IMR-90 (cell line): ENCODE measurements around the gene HASPIN. TPM values are rescaled to one million over a fixed set of nuclear protein-coding genes. Genes with fewer than 3 reads are reported as not detected.

ENCODE experiments used
- ATAC-seq: fragments of 200-7000 bp; cut with Tn5 transposase; 2 replicates; pipeline ENCODE4 v1.9.1; 2020; ENCODE audit warnings: low read depth, mild to moderate bottlenecking, moderate library complexity
- Bru-seq: library from RNA; stranded (reverse); fragments of 400-500 nt; gene quantifications from one replicate; lab custom pipeline; 2021; lab: Mats Ljungman, UMichigan
- BruChase-seq, 2 experiments: library from RNA; stranded (reverse); fragments of 400-500 nt; gene quantifications; one replicate each; lab custom pipeline; 2021; lab: Mats Ljungman, UMichigan
- BruUV-seq: library from RNA; stranded (reverse); fragments of 400-500 nt; replicated peaks from 2 replicates; lab custom pipeline; 2021; lab: Mats Ljungman, UMichigan
- CTCF ChIA-PET: fragments of 300-600 bp; formaldehyde crosslinking; extraction: SDS; loops from one replicate; lab custom pipeline; 2021; ENCODE audit warnings: antibody characterized with exemption; lab: Yijun Ruan, JAX
- POLR2A ChIA-PET: fragments of 300-600 bp; sonication (Branson Sonifier 250); formaldehyde crosslinking; loops from one replicate; lab custom pipeline; 2022; ENCODE audit warnings: antibody characterized with exemption; ENCODE audit not compliant: unreplicated experiment; lab: Charles Lee
- DNase-seq: peaks from one replicate; pipeline ENCODE4 v3.0.0; 2013
- H2AFZ ChIP-seq: replicated peaks from 2 replicates; pipeline ENCODE3; 2013; ENCODE audit warnings: low read length, mild to moderate bottlenecking; ENCODE audit not compliant: poor library complexity
- H2AK5ac ChIP-seq: 2 replicates; pipeline ENCODE4 v1.6.1; 2013; ENCODE audit warnings: low read depth, low read length, inconsistent platforms
- H2AK9ac ChIP-seq: replicated peaks from 2 replicates; pipeline ENCODE3; 2013; ENCODE audit warnings: mild to moderate bottlenecking, low read depth, low read length, moderate library complexity; ENCODE audit not compliant: poor library complexity
- H2BK120ac ChIP-seq: 2 replicates; pipeline ENCODE4 v1.6.1; 2013; ENCODE audit warnings: low read depth, low read length, inconsistent platforms
- H2BK15ac ChIP-seq: 3 replicates; pipeline ENCODE4 v1.6.1; 2013; ENCODE audit warnings: low read depth, low read length, inconsistent platforms
- H2BK20ac ChIP-seq: 2 replicates; pipeline ENCODE4 v1.6.1; 2013; ENCODE audit warnings: low read depth, mild to moderate bottlenecking, inconsistent platforms, low read length, moderate library complexity
- H2BK5ac ChIP-seq: 2 replicates; pipeline ENCODE4 v1.6.1; 2013; ENCODE audit warnings: mild to moderate bottlenecking, low read depth, low read length, inconsistent platforms; ENCODE audit not compliant: poor library complexity, severe bottlenecking
- H3K14ac ChIP-seq: replicated peaks from 2 replicates; pipeline ENCODE4 v1.6.1; 2013; ENCODE audit warnings: low read depth, low read length, inconsistent platforms
- H3K18ac ChIP-seq: 2 replicates; pipeline ENCODE4 v1.6.1; 2013; ENCODE audit warnings: low read depth, low read length, control low read depth
- H3K23ac ChIP-seq: 2 replicates; pipeline ENCODE4 v1.6.1; 2013; ENCODE audit warnings: low read depth, low read length, inconsistent platforms
- H3K27ac ChIP-seq: 2 replicates; pipeline ENCODE4 v1.5.1; 2013; ENCODE audit warnings: mild to moderate bottlenecking, control low read depth, low read length; ENCODE audit not compliant: insufficient read depth
- H3K27me3 ChIP-seq: 2 replicates; pipeline ENCODE4 v1.6.1; 2013; ENCODE audit warnings: low read length; ENCODE audit not compliant: control insufficient read depth, insufficient read depth
- H3K36me3 ChIP-seq: 2 replicates; pipeline ENCODE4 v1.6.1; 2013; ENCODE audit warnings: low read length, mixed read lengths; ENCODE audit not compliant: control insufficient read depth, insufficient read depth
- H3K4ac ChIP-seq: 2 replicates; pipeline ENCODE4 v1.6.1; 2013; ENCODE audit warnings: low read depth, low read length, inconsistent platforms
- H3K4me1 ChIP-seq: 2 replicates; pipeline ENCODE4 v1.6.1; 2013; ENCODE audit warnings: low read length, mixed read lengths; ENCODE audit not compliant: control insufficient read depth, insufficient read depth
- H3K4me2 ChIP-seq: 2 replicates; pipeline ENCODE4 v1.6.1; 2013; ENCODE audit warnings: low read depth, mild to moderate bottlenecking, control low read depth, low read length, moderate library complexity
- H3K4me3 ChIP-seq: 2 replicates; pipeline ENCODE4 v1.5.1; 2013; ENCODE audit warnings: low read depth, mild to moderate bottlenecking, control low read depth, low read length, moderate library complexity; ENCODE audit not compliant: insufficient read depth
- H3K56ac ChIP-seq: 2 replicates; pipeline ENCODE4 v1.6.1; 2013; ENCODE audit warnings: low read length, inconsistent platforms; ENCODE audit not compliant: insufficient read depth; ENCODE audit errors: extremely low read depth
- H3K79me1 ChIP-seq, 2 experiments: 2 replicates each; pipeline ENCODE4 v1.6.1; 2013; ENCODE audit warnings: low read length in 2 of 2, inconsistent platforms in 1 of 2, low read depth in 1 of 2
- H3K9ac ChIP-seq: 2 replicates; pipeline ENCODE4 v1.6.1; 2013; ENCODE audit warnings: low read depth, low read length, control low read depth
- H3K9me1 ChIP-seq: 2 replicates; pipeline ENCODE4 v1.6.1; 2013; ENCODE audit warnings: low read length, inconsistent platforms; ENCODE audit not compliant: insufficient read depth
- H3K9me3 ChIP-seq: 2 replicates; pipeline ENCODE4 v1.6.1; 2013; ENCODE audit warnings: low read length; ENCODE audit not compliant: control insufficient read depth, insufficient read depth
- H4K20me1 ChIP-seq: 2 replicates; pipeline ENCODE4 v1.6.1; 2013; ENCODE audit warnings: low read length, inconsistent platforms; ENCODE audit not compliant: insufficient read depth
- H4K5ac ChIP-seq: 2 replicates; pipeline ENCODE4 v1.6.1; 2013; ENCODE audit warnings: mild to moderate bottlenecking, low read depth, low read length, control low read depth
- H4K8ac ChIP-seq, 2 experiments: 2 replicates each; pipeline ENCODE4 v1.6.1; 2013; ENCODE audit warnings: low read depth in 2 of 2, low read length in 2 of 2, control low read depth in 1 of 2, inconsistent platforms in 1 of 2
- H4K91ac ChIP-seq: 2 replicates; pipeline ENCODE4 v1.6.1; 2013; ENCODE audit warnings: low read depth, low read length, inconsistent platforms; ENCODE audit not compliant: insufficient read depth
- CEBPB ChIP-seq: IDR thresholded peaks from 2 replicates; pipeline ENCODE4 v1.6.1; 2012; ENCODE audit warnings: low read depth, low read length, improper control_type of control experiment
- MAFK ChIP-seq: IDR thresholded peaks from 2 replicates; pipeline ENCODE4 v1.6.1; 2012; ENCODE audit warnings: low read depth, low read length, improper control_type of control experiment
- MXI1 ChIP-seq: IDR thresholded peaks from 2 replicates; pipeline ENCODE4 v1.6.1; 2012; ENCODE audit warnings: low read depth, mild to moderate bottlenecking, low read length, moderate library complexity, borderline replicate concordance
- NFE2L2 ChIP-seq: fragments of 150-350 bp; IDR thresholded peaks from 2 replicates; pipeline ENCODE4 v1.6.1; 2016; ENCODE audit warnings: low read depth, mild to moderate bottlenecking, low read length
- RAD21 ChIP-seq: IDR thresholded peaks from 2 replicates; pipeline ENCODE4 v1.6.1; 2012; ENCODE audit warnings: low read length, improper control_type of control experiment
- RFX5 ChIP-seq: IDR thresholded peaks from 2 replicates; pipeline ENCODE4 v1.8.0; 2012; ENCODE audit warnings: low read depth, mild to moderate bottlenecking, low read length, moderate library complexity
- SMC3 ChIP-seq: fragments of 150-350 bp; IDR thresholded peaks from 2 replicates; pipeline ENCODE4 v1.6.1; 2016; ENCODE audit warnings: low read depth, mild to moderate bottlenecking, antibody characterized with exemption, low read length, moderate library complexity
- WGBS, 2 experiments: methylation state at CpG; one replicate each; pipeline versions ENCODE4 v1.1.5 to v1.1.7; 2013; ENCODE audit warnings: missing lambda C conversion rate in 2 of 2; ENCODE audit not compliant: insufficient read length in 1 of 2; ENCODE audit errors: extremely low coverage in 2 of 2; 5-methylcytosine and 5-hydroxymethylcytosine counted together
- dilution Hi-C: fragments of 300-500 bp; cut with HindIII; formaldehyde crosslinking; loops from one replicate; pipeline ENCODE4 v1.14.3; 2018; ENCODE audit warnings: low sequenced_read_pairs; ENCODE audit not compliant: unreplicated experiment
- in situ Hi-C: fragments of 300-500 bp; cut with MboI; formaldehyde crosslinking; loops from 3 replicates; pipeline ENCODE4 v1.14.3; 2019; ENCODE audit warnings: low sequenced_read_pairs, inconsistent platforms, mixed read lengths
- intact Hi-C: fragments of 100-400 bp; cut with micrococcal nuclease; formaldehyde crosslinking; loops from 2 replicates; pipeline ENCODE4 v1.10.0; 2022
- long read RNA-seq: library from polyadenylated mRNA; unstranded; transcript quantifications from one replicate; pipeline ENCODE4 v2.0.0, GENCODE V29; 2021; ENCODE audit not compliant: unreplicated experiment
- polyA plus RNA-seq, 3 experiments: library from polyadenylated mRNA; depleted of rRNA; stranded (reverse); fragments of >200 nt; gene quantifications; 2 replicates each; pipeline ENCODE4 v1.2.3, GENCODE V29; 2012; ENCODE audit warnings: low replicate concordance in 1 of 3
- total RNA-seq: library from RNA; depleted of rRNA; stranded (reverse); fragments of >200 nt; gene quantifications from 2 replicates; pipeline ENCODE4 v1.2.3, GENCODE V29; 2012; rRNA removed
- TF ChIP-seq, protein P1 (sequence below): fragments of 150-350 bp; IDR thresholded peaks from 2 replicates; pipeline ENCODE4 v1.6.1; 2017; ENCODE audit warnings: mild to moderate bottlenecking, antibody characterized with exemption, low read length, low read depth
- TF ChIP-seq, protein P2 (sequence below): conservative IDR thresholded peaks from 2 replicates; pipeline ENCODE4 v1.5.1; 2012; ENCODE audit warnings: mild to moderate bottlenecking, low read depth, low read length, improper control_type of control experiment
- TF ChIP-seq, protein P3 (sequence below): fragments of 150-350 bp; IDR thresholded peaks from 2 replicates; pipeline ENCODE4 v1.6.1; 2016; ENCODE audit warnings: low read depth, mild to moderate bottlenecking, low read length, moderate library complexity, borderline replicate concordance

The HASPIN gene
- 3.9 and 4.3 TPM in 2 replicates for total RNA-seq
- polyA plus RNA-seq (2012; rRNA removed), result 1.9 and 2.2 TPM in 2 replicates
- polyA plus RNA-seq (2012; cell fraction: cytosol; rRNA removed), result 0.88 and 1.1 TPM in 2 replicates
- 0.55 and 0.58 TPM in 2 replicates for polyA plus RNA-seq (2012; cell fraction: nucleus; rRNA removed; ENCODE audit: low replicate concordance)
- Bru-seq, nascent RNA, result percentile 39 among the genes with signal in this experiment
- BruChase-seq, experiment 1, labeled RNA remaining after a 6-hour chase, result percentile 39 among the genes with signal in this experiment
- percentile 46 among the genes with signal in this experiment for BruChase-seq, experiment 2, labeled RNA remaining after a 2-hour chase
- long read RNA-seq, partial matches to known transcripts, result 0 of 1 reads
- long read RNA-seq, other reads (novel, unspliced or antisense), result 0 of 1 reads

DNA sequence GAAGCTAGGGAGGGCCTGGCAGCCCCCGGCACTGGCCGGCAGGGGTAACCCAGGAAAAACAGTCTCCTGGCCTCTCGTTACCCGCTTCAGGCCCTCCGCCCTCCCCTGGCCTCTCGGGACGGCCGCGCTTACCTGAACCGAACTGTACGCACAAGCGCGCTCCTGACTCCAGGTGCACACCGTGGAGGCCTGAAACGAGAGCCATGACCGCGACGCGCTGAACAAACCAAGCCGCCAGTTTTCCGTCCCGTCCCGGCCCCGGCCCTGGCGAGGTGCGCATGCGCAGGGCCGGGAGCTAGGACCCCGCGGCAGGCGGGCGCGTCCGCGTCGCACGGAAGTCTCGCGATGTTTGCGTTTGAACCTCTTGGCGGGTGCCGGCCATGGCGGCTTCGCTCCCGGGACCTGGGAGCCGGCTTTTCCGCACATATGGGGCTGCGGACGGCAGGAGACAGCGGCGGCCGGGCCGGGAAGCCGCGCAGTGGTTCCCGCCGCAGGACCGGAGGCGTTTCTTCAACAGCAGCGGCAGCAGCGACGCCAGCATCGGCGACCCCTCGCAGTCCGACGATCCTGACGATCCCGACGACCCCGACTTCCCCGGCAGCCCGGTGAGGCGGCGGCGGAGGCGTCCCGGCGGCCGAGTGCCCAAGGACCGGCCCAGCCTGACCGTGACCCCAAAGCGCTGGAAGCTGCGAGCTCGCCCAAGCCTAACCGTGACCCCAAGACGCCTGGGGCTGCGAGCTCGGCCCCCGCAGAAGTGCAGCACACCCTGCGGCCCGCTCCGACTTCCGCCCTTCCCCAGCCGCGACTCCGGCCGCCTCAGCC is at the start of gene HASPIN:
Gene HASPIN (plus strand): TSS at position 348 of the 822 bp plus-strand sequence. CDS start 33 bp downstream, at position 381.
- Histone ChIP-seq H4K5ac (peak within 1 kb of the TSS; percentile 98), H3K9me3 (no peaks in the 10 kb centered on the region), H2AFZ (peak within 1 kb of the TSS; percentile 98), H2BK15ac (peak within 1 kb of the TSS; percentile 86; the same call in 1 of the 3 replicates), H2AK5ac (peak within 1 kb of the TSS; percentile 90), H3K4me1 (peaks cover 19% of the 10 kb centered on the region), H3K23ac (peak within 1 kb of the TSS; percentile 95), H4K8ac (peak within 1 kb of the TSS; percentile 92 to 100), H2BK20ac (0 out of 2 replicates have a peak within 1 kb of the TSS, but pooled peaks have one; percentile 41), H3K4me2 (peak within 1 kb of the TSS; percentile 97), H2BK5ac (peak within 1 kb of the TSS; percentile 98), H2BK120ac (peak within 1 kb of the TSS; percentile 73; the same call in 1 of the 2 replicates), H3K27ac (peak within 1 kb of the TSS; percentile 98), H3K14ac (peak within 1 kb of the TSS; percentile 98), H3K18ac (peak within 1 kb of the TSS; percentile 98), H3K9ac (peak within 1 kb of the TSS; percentile 98), H3K4ac (peak within 1 kb of the TSS; percentile 98), H3K9me1 (peaks cover 5% of the 10 kb centered on the region; the same call in 1 of the 2 replicates), H2AK9ac (peak within 1 kb of the TSS; percentile 90), H3K36me3 (no peaks in the 10 kb centered on the region; the same call in 1 of the 2 replicates), H3K4me3 (peak within 1 kb of the TSS; percentile 94), H4K20me1 (peaks cover 16% of the 10 kb centered on the region), H3K79me1 (peaks cover 20 to 58% of the 10 kb centered on the region in 2 experiments), H3K56ac (peak within 1 kb of the TSS; percentile 88), H4K91ac (peak within 1 kb of the TSS; percentile 99), H3K27me3 (no peaks in the 10 kb centered on the region)
- intact Hi-C loops (loop anchor here (5.0 kb wide), 2 partner anchors 41 to 56 kb away; partner anchors contain the start of genes EMC6 and TAX1BP3), in situ Hi-C loops (no loop called here), dilution Hi-C loops (no loop called here)
- ATAC-seq (peak; percentile 81), DNase-seq (peak; percentile 84)
- CTCF ChIA-PET, result interaction anchor here (1.4 kb wide), 1 partner anchor 14 kb away, joined by 9 read pairs; no protein-coding TSS in a partner anchor
- 1% methylated on average over 73 of the region's 98 CpGs; no CpG with 5 or more reads in 1 of the 2 experiments for WGBS, 2 experiments
- POLR2A ChIA-PET, result no interaction called here
- no TSS peak for BruUV-seq
- peak; percentile 96 for TF ChIP-seq MXI1
- TF ChIP-seq NFE2L2, result no peak
- TF ChIP-seq, protein P1, sequence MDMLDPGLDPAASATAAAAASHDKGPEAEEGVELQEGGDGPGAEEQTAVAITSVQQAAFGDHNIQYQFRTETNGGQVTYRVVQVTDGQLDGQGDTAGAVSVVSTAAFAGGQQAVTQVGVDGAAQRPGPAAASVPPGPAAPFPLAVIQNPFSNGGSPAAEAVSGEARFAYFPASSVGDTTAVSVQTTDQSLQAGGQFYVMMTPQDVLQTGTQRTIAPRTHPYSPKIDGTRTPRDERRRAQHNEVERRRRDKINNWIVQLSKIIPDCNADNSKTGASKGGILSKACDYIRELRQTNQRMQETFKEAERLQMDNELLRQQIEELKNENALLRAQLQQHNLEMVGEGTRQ, result no peak
- TF ChIP-seq, protein P2, sequence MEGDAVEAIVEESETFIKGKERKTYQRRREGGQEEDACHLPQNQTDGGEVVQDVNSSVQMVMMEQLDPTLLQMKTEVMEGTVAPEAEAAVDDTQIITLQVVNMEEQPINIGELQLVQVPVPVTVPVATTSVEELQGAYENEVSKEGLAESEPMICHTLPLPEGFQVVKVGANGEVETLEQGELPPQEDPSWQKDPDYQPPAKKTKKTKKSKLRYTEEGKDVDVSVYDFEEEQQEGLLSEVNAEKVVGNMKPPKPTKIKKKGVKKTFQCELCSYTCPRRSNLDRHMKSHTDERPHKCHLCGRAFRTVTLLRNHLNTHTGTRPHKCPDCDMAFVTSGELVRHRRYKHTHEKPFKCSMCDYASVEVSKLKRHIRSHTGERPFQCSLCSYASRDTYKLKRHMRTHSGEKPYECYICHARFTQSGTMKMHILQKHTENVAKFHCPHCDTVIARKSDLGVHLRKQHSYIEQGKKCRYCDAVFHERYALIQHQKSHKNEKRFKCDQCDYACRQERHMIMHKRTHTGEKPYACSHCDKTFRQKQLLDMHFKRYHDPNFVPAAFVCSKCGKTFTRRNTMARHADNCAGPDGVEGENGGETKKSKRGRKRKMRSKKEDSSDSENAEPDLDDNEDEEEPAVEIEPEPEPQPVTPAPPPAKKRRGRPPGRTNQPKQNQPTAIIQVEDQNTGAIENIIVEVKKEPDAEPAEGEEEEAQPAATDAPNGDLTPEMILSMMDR, result peak; percentile 19; the same call in 1 of the 2 replicates
- no peak for TF ChIP-seq RAD21
- no peak for TF ChIP-seq SMC3
- no peak for TF ChIP-seq MAFK
- TF ChIP-seq, protein P3, sequence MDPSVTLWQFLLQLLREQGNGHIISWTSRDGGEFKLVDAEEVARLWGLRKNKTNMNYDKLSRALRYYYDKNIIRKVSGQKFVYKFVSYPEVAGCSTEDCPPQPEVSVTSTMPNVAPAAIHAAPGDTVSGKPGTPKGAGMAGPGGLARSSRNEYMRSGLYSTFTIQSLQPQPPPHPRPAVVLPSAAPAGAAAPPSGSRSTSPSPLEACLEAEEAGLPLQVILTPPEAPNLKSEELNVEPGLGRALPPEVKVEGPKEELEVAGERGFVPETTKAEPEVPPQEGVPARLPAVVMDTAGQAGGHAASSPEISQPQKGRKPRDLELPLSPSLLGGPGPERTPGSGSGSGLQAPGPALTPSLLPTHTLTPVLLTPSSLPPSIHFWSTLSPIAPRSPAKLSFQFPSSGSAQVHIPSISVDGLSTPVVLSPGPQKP, result no peak
- TF ChIP-seq RFX5, result no peak
- no peak for TF ChIP-seq CEBPB
